ENCODE results near the gene PCDHAC1.

Gene PCDHAC1

GRCh38 chr5:140966293-140967225 is 40.5 kb downstream of the PCDHAC1 start, which contains the start of gene PCDHAC2:
Gene PCDHAC2 (plus strand): TSS chr5:140966476. CDS start chr5:140966767, 291 bp downstream.
- DNase-seq (ENCODE audit: low spot score) (no peak), FAIRE-seq (no peak)

- FAIRE-seq (no peak), DNase-seq (ENCODE audit: low spot score) (no peak)
Observed at GRCh38 chr5:140967226-140967893, 41.3 kb downstream of the PCDHAC1 start.

GRCh38 chr5:140969880-140970279 is 43.8 kb downstream of the PCDHAC1 start:
- FAIRE-seq (no peak), DNase-seq (ENCODE audit: low spot score) (no peak)

- DNase-seq (ENCODE audit: low spot score) = no peak
- no peak for FAIRE-seq
Observed at GRCh38 chr5:140973550-140973949, 47.5 kb downstream of the PCDHAC1 start.

- no peak for FAIRE-seq
- DNase-seq (ENCODE audit: low spot score) = no peak
Observed at GRCh38 chr5:140977003-140977402, 50.9 kb downstream of the PCDHAC1 start.

GRCh38 chr5:140978260-140978659 is 52.2 kb downstream of the PCDHAC1 start:
- DNase-seq (ENCODE audit: low spot score) (no peak), FAIRE-seq (no peak)

GRCh38 chr5:140978983-140979382 is 52.9 kb downstream of the PCDHAC1 start:
- DNase-seq (ENCODE audit: low spot score) (no peak), FAIRE-seq (no peak)
